ENCODE results near the gene IQCB1. TPM values are rescaled to one million over a fixed set of nuclear protein-coding genes. Genes with fewer than 3 reads are reported as not detected.

The IQCB1 gene
- total RNA-seq, 4 donors from 2014 or later, result 8.2 to 33.8 (median 23.3) TPM

- no peak for TF ChIP-seq CTCF (IDR thresholded peaks at IDR 0.05)
- TF ChIP-seq POLR2A (IDR thresholded peaks at IDR 0.05), result no peak
- H3K4me3 ChIP-seq, result no peak overlapping the region
- 11 to 44% methylated on average over 1 of the region's 1 CpG for WGBS, 2 donors
- no peaks in the 10 kb centered on the region for H3K4me1 ChIP-seq
- no peak for DNase-seq
- no peak overlapping the region for H3K27ac ChIP-seq
- intact Hi-C loops (cut with DNase I), result no loop called here
- H3K27me3 ChIP-seq, result peaks cover 0 to 4% (median 0%) of the 10 kb centered on the region in 4 donors
- H3K9me3 ChIP-seq, result no peaks in the 10 kb centered on the region
- no peaks in the 10 kb centered on the region for H3K36me3 ChIP-seq
Measured at GRCh38 chr3:121758727-121759450, 76.0 kb downstream of the IQCB1 start.

- H3K27me3 ChIP-seq, result peaks cover 0 to 4% (median 0%) of the 10 kb centered on the region in 4 donors
- no peak overlapping the region for H3K4me3 ChIP-seq
- intact Hi-C loops (cut with DNase I), result no loop called here
- no peak for TF ChIP-seq POLR2A (IDR thresholded peaks at IDR 0.05)
- H3K27ac ChIP-seq, result no peak overlapping the region
- H3K4me1 ChIP-seq, result no peaks in the 10 kb centered on the region
- DNase-seq, result no peak
- WGBS, 2 donors, result 75 to 87% methylated on average over 5 to 15 of the region's 15 CpGs
- no peaks in the 10 kb centered on the region for H3K9me3 ChIP-seq
- no peaks in the 10 kb centered on the region for H3K36me3 ChIP-seq
Measured at GRCh38 chr3:121757812-121758545, 76.9 kb downstream of the IQCB1 start.

- DNase-seq, result no peak
- no peak overlapping the region for H3K27ac ChIP-seq
- intact Hi-C loops (cut with DNase I), result no loop called here
Measured at GRCh38 chr3:121757087-121757811, 77.6 kb downstream of the IQCB1 start.

GRCh38 chr3:121752772-121753171 is 82.1 kb downstream of the IQCB1 start:
- DNase-seq, result no peak
- 26 to 36% methylated on average over 1 of the region's 1 CpG for WGBS, 2 donors
- Histone ChIP-seq H3K27ac (no peak overlapping the region), H3K27me3 (peaks cover 0 to 4% (median 0%) of the 10 kb centered on the region in 4 donors), H3K4me3 (no peak overlapping the region), H3K36me3 (no peaks in the 10 kb centered on the region), H3K9me3 (no peaks in the 10 kb centered on the region), H3K4me1 (peaks cover 10 to 18% (median 16%) of the 10 kb centered on the region in 3 donors)
- intact Hi-C loops (cut with DNase I), result no loop called here
- TF ChIP-seq CTCF (IDR thresholded peaks at IDR 0.05), result no peak
- TF ChIP-seq POLR2A (IDR thresholded peaks at IDR 0.05), result no peak

More at GRCh38 chr3:121757087-121757811, 77.6 kb downstream of the IQCB1 start:
- Histone ChIP-seq H3K4me3 (no peak overlapping the region), H3K27me3 (peaks cover 0 to 4% (median 0%) of the 10 kb centered on the region in 4 donors), H3K36me3 (no peaks in the 10 kb centered on the region), H3K4me1 (no peaks in the 10 kb centered on the region), H3K9me3 (no peaks in the 10 kb centered on the region)
- no peak for TF ChIP-seq POLR2A (IDR thresholded peaks at IDR 0.05)
- no peak for TF ChIP-seq CTCF (IDR thresholded peaks at IDR 0.05)
- 71 to 77% methylated on average over 3 to 4 of the region's 4 CpGs for WGBS, 2 donors

- 77 to 79% methylated on average over 1 of the region's 1 CpG for WGBS, 2 donors
- H3K36me3 ChIP-seq, result no peaks in the 10 kb centered on the region
- no peaks in the 10 kb centered on the region for H3K9me3 ChIP-seq
- no peak overlapping the region for H3K4me3 ChIP-seq
- no peak overlapping the region for H3K27ac ChIP-seq
- H3K27me3 ChIP-seq, result peaks cover 0 to 4% (median 0%) of the 10 kb centered on the region in 4 donors
- DNase-seq, result no peak
- H3K4me1 ChIP-seq, result peaks cover 14 to 23% (median 16%) of the 10 kb centered on the region in 3 donors
- TF ChIP-seq POLR2A (IDR thresholded peaks at IDR 0.05) (no peak), CTCF (IDR thresholded peaks at IDR 0.05) (no peak)
- intact Hi-C loops (cut with DNase I), result no loop called here
Measured at GRCh38 chr3:121752261-121752660, 82.6 kb downstream of the IQCB1 start.
